ENCODE data around the gene PNPLA1.

The PNPLA1 gene

DNA sequence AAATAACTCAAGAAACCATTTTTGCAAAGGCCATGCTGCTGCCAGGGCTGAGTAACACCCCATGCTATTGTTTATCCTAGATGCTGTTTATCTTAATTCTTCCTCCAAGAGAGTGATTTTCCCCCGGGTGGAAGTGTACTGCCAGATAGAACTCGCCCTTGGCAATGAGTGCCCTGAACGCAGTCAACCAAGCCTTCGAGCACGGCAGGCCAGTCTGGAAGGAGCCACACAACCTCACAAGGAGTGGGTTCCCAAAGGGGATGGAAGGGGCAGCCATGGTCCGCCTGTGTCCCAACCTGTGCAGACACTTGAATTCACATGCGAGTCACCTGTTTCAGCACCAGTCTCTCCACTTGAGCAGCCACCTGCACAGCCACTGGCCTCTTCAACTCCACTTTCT is 31.9 kb downstream of the PNPLA1 start:
- Histone ChIP-seq H3K4me3 (ENCODE audit: low read depth, low read length) (no peak overlapping the region), H3K4me1 (ENCODE audit: control insufficient read depth, insufficient read depth, low read length) (no peaks in the 10 kb centered on the region), H3K9me3 (ENCODE audit: control insufficient read depth, insufficient read depth, low read depth, low read length) (no peaks in the 10 kb centered on the region), H3K36me3 (ENCODE audit: control insufficient read depth in 2 of 2, insufficient read depth in 1 of 2, low read length in 2 of 2) (no peaks in the 10 kb centered on the region), H3K27ac (ENCODE audit: extremely low read depth, low read depth, low read length) (no peak overlapping the region)
- CTCF ChIA-PET: interaction anchor here (0.6 to 8.5 kb wide), 42 partner anchors 10 to 297 kb away, joined by 3 to 172 read pairs (median 6); partner anchors contain the start of gene PNPLA1
- POLR2A ChIA-PET: interaction anchor here (0.5 to 1.0 kb wide), 3 partner anchors 43 to 105 kb away, joined by 3 to 4 read pairs (median 4); partner anchors contain the start of gene BRPF3
- TF ChIP-seq, protein P1, sequence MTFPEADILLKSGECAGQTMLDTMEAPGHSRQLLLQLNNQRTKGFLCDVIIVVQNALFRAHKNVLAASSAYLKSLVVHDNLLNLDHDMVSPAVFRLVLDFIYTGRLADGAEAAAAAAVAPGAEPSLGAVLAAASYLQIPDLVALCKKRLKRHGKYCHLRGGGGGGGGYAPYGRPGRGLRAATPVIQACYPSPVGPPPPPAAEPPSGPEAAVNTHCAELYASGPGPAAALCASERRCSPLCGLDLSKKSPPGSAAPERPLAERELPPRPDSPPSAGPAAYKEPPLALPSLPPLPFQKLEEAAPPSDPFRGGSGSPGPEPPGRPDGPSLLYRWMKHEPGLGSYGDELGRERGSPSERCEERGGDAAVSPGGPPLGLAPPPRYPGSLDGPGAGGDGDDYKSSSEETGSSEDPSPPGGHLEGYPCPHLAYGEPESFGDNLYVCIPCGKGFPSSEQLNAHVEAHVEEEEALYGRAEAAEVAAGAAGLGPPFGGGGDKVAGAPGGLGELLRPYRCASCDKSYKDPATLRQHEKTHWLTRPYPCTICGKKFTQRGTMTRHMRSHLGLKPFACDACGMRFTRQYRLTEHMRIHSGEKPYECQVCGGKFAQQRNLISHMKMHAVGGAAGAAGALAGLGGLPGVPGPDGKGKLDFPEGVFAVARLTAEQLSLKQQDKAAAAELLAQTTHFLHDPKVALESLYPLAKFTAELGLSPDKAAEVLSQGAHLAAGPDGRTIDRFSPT (tag by site-specific recombination; IDR thresholded peaks at IDR 0.05): no peak
- TF ChIP-seq ZSCAN30 (tag by site-specific recombination; IDR thresholded peaks at IDR 0.05) (no peak), BCL11B (tag by site-specific recombination; IDR thresholded peaks at IDR 0.05; ENCODE audit: low read depth) (no peak), ZNF837 (tag by site-specific recombination; IDR thresholded peaks at IDR 0.05) (no peak), ZNF366 (tag by site-specific recombination; conservative IDR thresholded peaks at IDR 0.05) (no peak), ZFP69B (tag by site-specific recombination; IDR thresholded peaks at IDR 0.05) (no peak), ZNF560 (tag by site-specific recombination; IDR thresholded peaks at IDR 0.05; ENCODE audit: borderline replicate concordance) (no peak), ZNF354C (tag by site-specific recombination; IDR thresholded peaks at IDR 0.05; ENCODE audit: borderline replicate concordance, low read depth) (no peak), ZNF132 (tag by site-specific recombination; IDR thresholded peaks at IDR 0.05; ENCODE audit: borderline replicate concordance) (no peak), SALL2 (tag by site-specific recombination; IDR thresholded peaks at IDR 0.05; ENCODE audit: borderline replicate concordance) (no peak), ZBTB7A (tag by site-specific recombination; IDR thresholded peaks at IDR 0.05; ENCODE audit: low read depth) (no peak), ZNF19 (tag by site-specific recombination; IDR thresholded peaks at IDR 0.05; ENCODE audit: low read depth) (no peak), ZNF585B (tag by site-specific recombination; IDR thresholded peaks at IDR 0.05) (no peak), ZNF174 (tag by site-specific recombination; IDR thresholded peaks at IDR 0.05) (no peak), ZNF248 (tag by site-specific recombination; IDR thresholded peaks at IDR 0.05) (no peak), ZNF423 (tag by site-specific recombination; IDR thresholded peaks at IDR 0.05) (no peak)
- TF ChIP-seq, protein P2, sequence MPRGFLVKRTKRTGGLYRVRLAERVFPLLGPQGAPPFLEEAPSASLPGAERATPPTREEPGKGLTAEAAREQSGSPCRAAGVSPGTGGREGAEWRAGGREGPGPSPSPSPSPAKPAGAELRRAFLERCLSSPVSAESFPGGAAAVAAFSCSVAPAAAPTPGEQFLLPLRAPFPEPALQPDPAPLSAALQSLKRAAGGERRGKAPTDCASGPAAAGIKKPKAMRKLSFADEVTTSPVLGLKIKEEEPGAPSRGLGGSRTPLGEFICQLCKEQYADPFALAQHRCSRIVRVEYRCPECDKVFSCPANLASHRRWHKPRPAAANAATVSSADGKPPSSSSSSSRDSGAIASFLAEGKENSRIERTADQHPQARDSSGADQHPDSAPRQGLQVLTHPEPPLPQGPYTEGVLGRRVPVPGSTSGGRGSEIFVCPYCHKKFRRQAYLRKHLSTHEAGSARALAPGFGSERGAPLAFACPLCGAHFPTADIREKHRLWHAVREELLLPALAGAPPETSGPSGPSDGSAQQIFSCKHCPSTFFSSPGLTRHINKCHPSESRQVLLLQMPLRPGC (tag by site-specific recombination; IDR thresholded peaks at IDR 0.05): no peak
- TF ChIP-seq, protein P3, sequence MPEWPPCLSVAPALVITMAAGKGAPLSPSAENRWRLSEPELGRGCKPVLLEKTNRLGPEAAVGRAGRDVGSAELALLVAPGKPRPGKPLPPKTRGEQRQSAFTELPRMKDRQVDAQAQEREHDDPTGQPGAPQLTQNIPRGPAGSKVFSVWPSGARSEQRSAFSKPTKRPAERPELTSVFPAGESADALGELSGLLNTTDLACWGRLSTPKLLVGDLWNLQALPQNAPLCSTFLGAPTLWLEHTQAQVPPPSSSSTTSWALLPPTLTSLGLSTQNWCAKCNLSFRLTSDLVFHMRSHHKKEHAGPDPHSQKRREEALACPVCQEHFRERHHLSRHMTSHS (tag by site-specific recombination; IDR thresholded peaks at IDR 0.05): no peak
- TF ChIP-seq, protein P4, sequence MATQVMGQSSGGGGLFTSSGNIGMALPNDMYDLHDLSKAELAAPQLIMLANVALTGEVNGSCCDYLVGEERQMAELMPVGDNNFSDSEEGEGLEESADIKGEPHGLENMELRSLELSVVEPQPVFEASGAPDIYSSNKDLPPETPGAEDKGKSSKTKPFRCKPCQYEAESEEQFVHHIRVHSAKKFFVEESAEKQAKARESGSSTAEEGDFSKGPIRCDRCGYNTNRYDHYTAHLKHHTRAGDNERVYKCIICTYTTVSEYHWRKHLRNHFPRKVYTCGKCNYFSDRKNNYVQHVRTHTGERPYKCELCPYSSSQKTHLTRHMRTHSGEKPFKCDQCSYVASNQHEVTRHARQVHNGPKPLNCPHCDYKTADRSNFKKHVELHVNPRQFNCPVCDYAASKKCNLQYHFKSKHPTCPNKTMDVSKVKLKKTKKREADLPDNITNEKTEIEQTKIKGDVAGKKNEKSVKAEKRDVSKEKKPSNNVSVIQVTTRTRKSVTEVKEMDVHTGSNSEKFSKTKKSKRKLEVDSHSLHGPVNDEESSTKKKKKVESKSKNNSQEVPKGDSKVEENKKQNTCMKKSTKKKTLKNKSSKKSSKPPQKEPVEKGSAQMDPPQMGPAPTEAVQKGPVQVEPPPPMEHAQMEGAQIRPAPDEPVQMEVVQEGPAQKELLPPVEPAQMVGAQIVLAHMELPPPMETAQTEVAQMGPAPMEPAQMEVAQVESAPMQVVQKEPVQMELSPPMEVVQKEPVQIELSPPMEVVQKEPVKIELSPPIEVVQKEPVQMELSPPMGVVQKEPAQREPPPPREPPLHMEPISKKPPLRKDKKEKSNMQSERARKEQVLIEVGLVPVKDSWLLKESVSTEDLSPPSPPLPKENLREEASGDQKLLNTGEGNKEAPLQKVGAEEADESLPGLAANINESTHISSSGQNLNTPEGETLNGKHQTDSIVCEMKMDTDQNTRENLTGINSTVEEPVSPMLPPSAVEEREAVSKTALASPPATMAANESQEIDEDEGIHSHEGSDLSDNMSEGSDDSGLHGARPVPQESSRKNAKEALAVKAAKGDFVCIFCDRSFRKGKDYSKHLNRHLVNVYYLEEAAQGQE (tag by site-specific recombination; IDR thresholded peaks at IDR 0.05): no peak
- TF ChIP-seq, protein P5, sequence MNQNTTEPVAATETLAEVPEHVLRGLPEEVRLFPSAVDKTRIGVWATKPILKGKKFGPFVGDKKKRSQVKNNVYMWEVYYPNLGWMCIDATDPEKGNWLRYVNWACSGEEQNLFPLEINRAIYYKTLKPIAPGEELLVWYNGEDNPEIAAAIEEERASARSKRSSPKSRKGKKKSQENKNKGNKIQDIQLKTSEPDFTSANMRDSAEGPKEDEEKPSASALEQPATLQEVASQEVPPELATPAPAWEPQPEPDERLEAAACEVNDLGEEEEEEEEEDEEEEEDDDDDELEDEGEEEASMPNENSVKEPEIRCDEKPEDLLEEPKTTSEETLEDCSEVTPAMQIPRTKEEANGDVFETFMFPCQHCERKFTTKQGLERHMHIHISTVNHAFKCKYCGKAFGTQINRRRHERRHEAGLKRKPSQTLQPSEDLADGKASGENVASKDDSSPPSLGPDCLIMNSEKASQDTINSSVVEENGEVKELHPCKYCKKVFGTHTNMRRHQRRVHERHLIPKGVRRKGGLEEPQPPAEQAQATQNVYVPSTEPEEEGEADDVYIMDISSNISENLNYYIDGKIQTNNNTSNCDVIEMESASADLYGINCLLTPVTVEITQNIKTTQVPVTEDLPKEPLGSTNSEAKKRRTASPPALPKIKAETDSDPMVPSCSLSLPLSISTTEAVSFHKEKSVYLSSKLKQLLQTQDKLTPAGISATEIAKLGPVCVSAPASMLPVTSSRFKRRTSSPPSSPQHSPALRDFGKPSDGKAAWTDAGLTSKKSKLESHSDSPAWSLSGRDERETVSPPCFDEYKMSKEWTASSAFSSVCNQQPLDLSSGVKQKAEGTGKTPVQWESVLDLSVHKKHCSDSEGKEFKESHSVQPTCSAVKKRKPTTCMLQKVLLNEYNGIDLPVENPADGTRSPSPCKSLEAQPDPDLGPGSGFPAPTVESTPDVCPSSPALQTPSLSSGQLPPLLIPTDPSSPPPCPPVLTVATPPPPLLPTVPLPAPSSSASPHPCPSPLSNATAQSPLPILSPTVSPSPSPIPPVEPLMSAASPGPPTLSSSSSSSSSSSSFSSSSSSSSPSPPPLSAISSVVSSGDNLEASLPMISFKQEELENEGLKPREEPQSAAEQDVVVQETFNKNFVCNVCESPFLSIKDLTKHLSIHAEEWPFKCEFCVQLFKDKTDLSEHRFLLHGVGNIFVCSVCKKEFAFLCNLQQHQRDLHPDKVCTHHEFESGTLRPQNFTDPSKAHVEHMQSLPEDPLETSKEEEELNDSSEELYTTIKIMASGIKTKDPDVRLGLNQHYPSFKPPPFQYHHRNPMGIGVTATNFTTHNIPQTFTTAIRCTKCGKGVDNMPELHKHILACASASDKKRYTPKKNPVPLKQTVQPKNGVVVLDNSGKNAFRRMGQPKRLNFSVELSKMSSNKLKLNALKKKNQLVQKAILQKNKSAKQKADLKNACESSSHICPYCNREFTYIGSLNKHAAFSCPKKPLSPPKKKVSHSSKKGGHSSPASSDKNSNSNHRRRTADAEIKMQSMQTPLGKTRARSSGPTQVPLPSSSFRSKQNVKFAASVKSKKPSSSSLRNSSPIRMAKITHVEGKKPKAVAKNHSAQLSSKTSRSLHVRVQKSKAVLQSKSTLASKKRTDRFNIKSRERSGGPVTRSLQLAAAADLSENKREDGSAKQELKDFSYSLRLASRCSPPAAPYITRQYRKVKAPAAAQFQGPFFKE (tag by site-specific recombination; IDR thresholded peaks at IDR 0.05; ENCODE audit: borderline replicate concordance): no peak

Data from HEK293 (cell line).